HCT116 (cell line): Measurements from ENCODE around the gene INPP5D. TPM values are rescaled to one million over a fixed set of nuclear protein-coding genes. Genes with fewer than 3 reads are reported as not detected.

Experiments used
- ATAC-seq: fragments of 200-7000 bp; cut with Tn5 transposase; 2 replicates; pipeline ENCODE4 v1.9.1; 2020; ENCODE audit warnings: mild to moderate bottlenecking, moderate library complexity
- BruUV-seq: library from RNA; stranded (reverse); fragments of 400-500 nt; replicated peaks from 2 replicates; lab custom pipeline; 2021; lab: Mats Ljungman, UMichigan
- CTCF ChIA-PET: fragments of 300-600 bp; sonication (Branson Sonifier 250); formaldehyde crosslinking; loops from one replicate; lab custom pipeline; 2021; ENCODE audit warnings: antibody characterized with exemption; lab: Charles Lee
- POLR2A ChIA-PET: fragments of 300-600, 350-600 bp; sonication (Branson Sonifier 250); formaldehyde crosslinking; loops from one replicate; lab custom pipeline; 2021; ENCODE audit warnings: antibody characterized with exemption; lab: Charles Lee
- RAD21 ChIA-PET, 2 experiments: fragments of 300-600 bp; sonication (Branson Sonifier 250); formaldehyde crosslinking; loops; one replicate each; lab custom pipeline; 2023; ENCODE audit warnings: low total read pairs in 2 of 2; ENCODE audit not compliant: uncharacterized antibody in 2 of 2, unreplicated experiment in 2 of 2, low non-redundant PET in 1 of 2; lab: Charles Lee
- DNase-seq: peaks from one replicate; pipeline ENCODE4 v3.0.0-alpha.2; 2010; ENCODE audit warnings: low read depth, low spot score
- H2AFZ ChIP-seq: fragments of 200-600 bp; shearing (Covaris generic), sonication (generic); 2 replicates; pipeline ENCODE4 v1.6.1; 2017; ENCODE audit warnings: low read depth, mixed run types, mixed read lengths, antibody characterized with exemption, low read length; ENCODE audit not compliant: poor library complexity, severe bottlenecking
- H3K27ac ChIP-seq: 2 replicates; pipeline ENCODE4 v1.5.1; 2012; ENCODE audit warnings: low read depth, low read length
- H3K27me3 ChIP-seq: fragments of 200-600 bp; sonication (generic); 2 replicates; pipeline ENCODE4 v1.6.1; 2016; ENCODE audit warnings: mixed run types, low read length, mixed read lengths; ENCODE audit not compliant: insufficient read depth
- H3K36me3 ChIP-seq, 2 experiments: fragments of 200-500 bp in 1 of 2; fragments of 200-600 bp in 1 of 2; sonication (Bioruptor generic) in 1 of 2; sonication (generic) in 1 of 2; 2 replicates each; pipeline versions ENCODE4 v1.5.1 to v1.6.1; 2014 to 2016; ENCODE audit warnings: low read length in 2 of 2, inconsistent platforms in 1 of 2, mixed read lengths in 1 of 2, mixed run types in 1 of 2; ENCODE audit not compliant: insufficient read depth in 2 of 2, control insufficient read depth in 1 of 2
- H3K4me1 ChIP-seq, 2 experiments: fragments of 200-600 bp in 1 of 2; sonication (generic) in 1 of 2; 2 replicates each; pipeline versions ENCODE4 v1.5.1 to v1.6.1; 2012 to 2017; ENCODE audit warnings: low read length in 2 of 2, inconsistent platforms in 1 of 2, mild to moderate bottlenecking in 1 of 2, mixed read lengths in 1 of 2, mixed run types in 1 of 2, moderate library complexity in 1 of 2; ENCODE audit not compliant: insufficient read depth in 2 of 2, control insufficient read depth in 1 of 2
- H3K4me2 ChIP-seq: fragments of 200-600 bp; sonication (generic); 2 replicates; pipeline ENCODE4 v1.6.1; 2017; ENCODE audit warnings: mixed run types, low read length, mixed read lengths
- H3K4me3 ChIP-seq, 2 experiments: fragments of 200-600 bp in 1 of 2; sonication (generic) in 1 of 2; replicated peaks in 1 of 2; 2 replicates each; pipeline ENCODE4 v1.5.1; 2011 to 2016; ENCODE audit warnings: low read length in 2 of 2, control low read depth in 1 of 2, low read depth in 1 of 2, mild to moderate bottlenecking in 1 of 2, mixed read lengths in 1 of 2, mixed run types in 1 of 2
- H3K79me2 ChIP-seq: fragments of 200-600 bp; sonication (generic); 2 replicates; pipeline ENCODE4 v1.6.1; 2017; ENCODE audit warnings: mild to moderate bottlenecking, mixed run types, low read length, moderate library complexity, mixed read lengths; ENCODE audit not compliant: insufficient read depth
- H3K9ac ChIP-seq: fragments of 200-600 bp; sonication (generic); 2 replicates; pipeline ENCODE4 v1.6.1; 2016; ENCODE audit warnings: low read length, mixed read lengths
- H3K9me2 ChIP-seq: fragments of 200-600 bp; sonication (generic), shearing (Covaris generic); 2 replicates; pipeline ENCODE4 v1.6.1; 2017; ENCODE audit warnings: mixed run types, mild to moderate bottlenecking, moderate library complexity; ENCODE audit not compliant: insufficient read depth
- H3K9me3 ChIP-seq, 2 experiments: fragments of 200-500 bp in 1 of 2; fragments of 200-600 bp in 1 of 2; sonication (Bioruptor generic) in 1 of 2; sonication (generic) in 1 of 2; 2 replicates each; pipeline ENCODE4 v1.6.1; 2014 to 2017; ENCODE audit warnings: low read length in 2 of 2, mixed read lengths in 2 of 2, inconsistent platforms in 1 of 2, low read depth in 1 of 2, mild to moderate bottlenecking in 1 of 2, mixed run types in 1 of 2, moderate library complexity in 1 of 2; ENCODE audit not compliant: control insufficient read depth in 1 of 2, insufficient read depth in 1 of 2
- H4K20me1 ChIP-seq: fragments of 200-600 bp; sonication (generic), shearing (Covaris generic); 2 replicates; pipeline ENCODE4 v1.6.1; 2017; ENCODE audit warnings: mixed run types, mild to moderate bottlenecking, moderate library complexity; ENCODE audit not compliant: insufficient read depth
- CEBPB ChIP-seq: IDR thresholded peaks from 2 replicates; pipeline ENCODE4 v1.6.1; 2012; ENCODE audit warnings: low read depth
- ELF1 ChIP-seq: IDR thresholded peaks from 2 replicates; pipeline ENCODE4 v1.6.1; 2012; ENCODE audit warnings: low read depth, borderline replicate concordance
- EZH2 ChIP-seq: fragments of 200-600 bp; sonication (generic); IDR thresholded peaks from 2 replicates; pipeline ENCODE4 v1.6.1; 2017; ENCODE audit warnings: antibody characterized with exemption, mixed run types
- SRF ChIP-seq: IDR thresholded peaks from 2 replicates; pipeline ENCODE4 v1.6.1; 2012; ENCODE audit warnings: low read depth
- ZFX ChIP-seq: fragments of 450-650 bp; IDR thresholded peaks from 2 replicates; pipeline ENCODE4 v1.6.1; 2017
- intact Hi-C: fragments of 100-400 bp; cut with micrococcal nuclease; formaldehyde crosslinking; loops from 2 replicates; pipeline ENCODE4 v1.10.0; 2022
- total RNA-seq: library from RNA; stranded (reverse); gene quantifications from one replicate; pipeline ENCODE4 v1.2.1, GENCODE V29; 2021; ENCODE audit not compliant: unreplicated experiment
- TF ChIP-seq, protein P1 (sequence below): IDR thresholded peaks from 2 replicates; pipeline ENCODE4 v1.6.1; 2012; ENCODE audit warnings: low read depth

INPP5D gene
- total RNA-seq, 1 experiment from 2014 or later: 1.8 TPM

DNA sequence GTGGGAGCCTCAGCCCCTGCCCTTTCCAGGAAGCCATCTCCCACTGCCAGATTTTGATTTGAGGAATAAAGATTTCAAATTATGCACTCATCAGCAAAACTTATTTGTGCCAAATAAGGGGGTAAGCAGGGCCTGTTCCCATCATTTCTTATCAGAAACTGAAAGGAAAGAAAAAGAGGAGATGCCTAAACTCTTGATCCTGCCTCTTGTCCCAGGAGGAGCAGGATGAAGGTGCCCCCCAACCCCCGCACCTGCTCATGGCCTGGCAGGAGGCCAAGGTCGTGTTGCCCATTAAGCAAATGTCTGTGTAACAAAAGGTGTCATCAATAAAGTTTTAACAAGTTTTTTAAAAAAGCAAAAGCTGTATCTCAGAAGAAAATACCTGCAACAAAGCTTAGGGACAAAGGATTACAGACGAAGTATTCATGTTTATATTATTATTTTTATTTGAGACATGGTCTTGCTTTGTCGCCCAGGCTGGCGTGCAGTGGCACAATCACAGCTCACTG is 80.0 kb downstream of the INPP5D start (continued):
- TF ChIP-seq ELF1: no peak
- TF ChIP-seq, all 23 proteins: peak for 0

DNA sequence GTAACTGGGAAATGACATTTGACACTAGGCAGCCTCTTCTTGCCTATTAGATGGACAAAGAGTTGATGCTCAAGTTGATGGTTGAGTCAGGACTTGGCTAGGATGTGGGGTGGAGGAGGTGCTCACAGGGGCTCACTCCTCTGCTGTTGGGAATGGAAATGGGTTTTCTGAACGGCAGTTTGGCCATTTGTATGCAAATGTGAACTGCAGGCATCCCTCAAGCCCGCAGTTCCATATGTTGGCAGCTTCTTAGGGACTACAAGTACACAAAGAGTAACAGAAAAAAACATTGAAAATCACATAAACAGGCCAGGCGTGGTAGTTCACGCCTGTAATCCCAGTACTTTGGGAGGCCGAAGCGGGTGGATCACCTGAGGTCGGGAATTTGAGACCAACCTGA is 80.8 kb downstream of the INPP5D start:
- ChIA-PET CTCF (no interaction called here), RAD21 (no interaction called here), POLR2A (no interaction called here)
- H3K36me3 ChIP-seq: no peaks in the 10 kb centered on the region
- no peaks in the 10 kb centered on the region for H3K27me3 ChIP-seq
- H3K9me2 ChIP-seq: no peaks in the 10 kb centered on the region; the same call in 1 of the 2 replicates
- H2AFZ ChIP-seq: no peak overlapping the region
- no peaks in the 10 kb centered on the region for H4K20me1 ChIP-seq
- H3K27ac ChIP-seq: no peak overlapping the region
- H3K79me2 ChIP-seq: no peaks in the 10 kb centered on the region
- no TSS peak for BruUV-seq
- ATAC-seq: no peak
- no peak overlapping the region for H3K4me3 ChIP-seq
- no peak for TF ChIP-seq EZH2
- no peak for TF ChIP-seq ZFX
- TF ChIP-seq, protein P1, sequence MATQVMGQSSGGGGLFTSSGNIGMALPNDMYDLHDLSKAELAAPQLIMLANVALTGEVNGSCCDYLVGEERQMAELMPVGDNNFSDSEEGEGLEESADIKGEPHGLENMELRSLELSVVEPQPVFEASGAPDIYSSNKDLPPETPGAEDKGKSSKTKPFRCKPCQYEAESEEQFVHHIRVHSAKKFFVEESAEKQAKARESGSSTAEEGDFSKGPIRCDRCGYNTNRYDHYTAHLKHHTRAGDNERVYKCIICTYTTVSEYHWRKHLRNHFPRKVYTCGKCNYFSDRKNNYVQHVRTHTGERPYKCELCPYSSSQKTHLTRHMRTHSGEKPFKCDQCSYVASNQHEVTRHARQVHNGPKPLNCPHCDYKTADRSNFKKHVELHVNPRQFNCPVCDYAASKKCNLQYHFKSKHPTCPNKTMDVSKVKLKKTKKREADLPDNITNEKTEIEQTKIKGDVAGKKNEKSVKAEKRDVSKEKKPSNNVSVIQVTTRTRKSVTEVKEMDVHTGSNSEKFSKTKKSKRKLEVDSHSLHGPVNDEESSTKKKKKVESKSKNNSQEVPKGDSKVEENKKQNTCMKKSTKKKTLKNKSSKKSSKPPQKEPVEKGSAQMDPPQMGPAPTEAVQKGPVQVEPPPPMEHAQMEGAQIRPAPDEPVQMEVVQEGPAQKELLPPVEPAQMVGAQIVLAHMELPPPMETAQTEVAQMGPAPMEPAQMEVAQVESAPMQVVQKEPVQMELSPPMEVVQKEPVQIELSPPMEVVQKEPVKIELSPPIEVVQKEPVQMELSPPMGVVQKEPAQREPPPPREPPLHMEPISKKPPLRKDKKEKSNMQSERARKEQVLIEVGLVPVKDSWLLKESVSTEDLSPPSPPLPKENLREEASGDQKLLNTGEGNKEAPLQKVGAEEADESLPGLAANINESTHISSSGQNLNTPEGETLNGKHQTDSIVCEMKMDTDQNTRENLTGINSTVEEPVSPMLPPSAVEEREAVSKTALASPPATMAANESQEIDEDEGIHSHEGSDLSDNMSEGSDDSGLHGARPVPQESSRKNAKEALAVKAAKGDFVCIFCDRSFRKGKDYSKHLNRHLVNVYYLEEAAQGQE: no peak
- TF ChIP-seq SRF: no peak
- TF ChIP-seq CEBPB: no peak
- no peak for TF ChIP-seq ELF1
- H3K4me1 ChIP-seq: peaks cover 2 to 5% of the 10 kb centered on the region in 2 experiments; a peak in 3 of 4 replicates
- intact Hi-C loops: no loop called here
- no peak overlapping the region for H3K9ac ChIP-seq
- H3K9me3 ChIP-seq: peaks cover 0 to 3% of the 10 kb centered on the region in 2 experiments; a peak in 1 of 4 replicates
- DNase-seq: no peak
- H3K4me2 ChIP-seq: no peak overlapping the region
